WERI-Rb-1 (cell line): ENCODE data around the gene CIDEC.

Experiments used
- DNase-seq: peaks from one replicate; pipeline ENCODE4 v3.0.0-alpha.2; 2020
- H3K27ac ChIP-seq: fragments of 250-450 bp; sonication (Bioruptor Pico); 2 replicates; pipeline ENCODE4 v1.5.1; 2020; ENCODE audit warnings: mild to moderate bottlenecking, moderate library complexity
- H3K27me3 ChIP-seq: fragments of 250-450 bp; sonication (Bioruptor Pico); 2 replicates; pipeline ENCODE4 v1.5.1; 2021; ENCODE audit warnings: mild to moderate bottlenecking, low read depth, moderate library complexity; ENCODE audit not compliant: insufficient read depth, severe bottlenecking
- H3K36me3 ChIP-seq: fragments of 250-450 bp; sonication (Bioruptor Pico); 2 replicates; pipeline ENCODE4 v1.5.1; 2020; ENCODE audit warnings: mild to moderate bottlenecking, moderate library complexity
- H3K4me3 ChIP-seq: 2 replicates; pipeline ENCODE4 v1.5.1; 2011; ENCODE audit warnings: low read depth, mild to moderate bottlenecking, control low read depth, low read length
- H3K9me3 ChIP-seq: fragments of 250-450 bp; sonication (Bioruptor Pico); 2 replicates; pipeline ENCODE4 v1.5.1; 2021; ENCODE audit warnings: mild to moderate bottlenecking, moderate library complexity; ENCODE audit not compliant: severe bottlenecking
- TF ChIP-seq, protein P1 (sequence below): IDR thresholded peaks from 2 replicates; pipeline ENCODE4 v1.5.1; 2011; ENCODE audit warnings: low read depth, mild to moderate bottlenecking, control low read depth, inconsistent platforms, low read length

Gene CIDEC

DNA sequence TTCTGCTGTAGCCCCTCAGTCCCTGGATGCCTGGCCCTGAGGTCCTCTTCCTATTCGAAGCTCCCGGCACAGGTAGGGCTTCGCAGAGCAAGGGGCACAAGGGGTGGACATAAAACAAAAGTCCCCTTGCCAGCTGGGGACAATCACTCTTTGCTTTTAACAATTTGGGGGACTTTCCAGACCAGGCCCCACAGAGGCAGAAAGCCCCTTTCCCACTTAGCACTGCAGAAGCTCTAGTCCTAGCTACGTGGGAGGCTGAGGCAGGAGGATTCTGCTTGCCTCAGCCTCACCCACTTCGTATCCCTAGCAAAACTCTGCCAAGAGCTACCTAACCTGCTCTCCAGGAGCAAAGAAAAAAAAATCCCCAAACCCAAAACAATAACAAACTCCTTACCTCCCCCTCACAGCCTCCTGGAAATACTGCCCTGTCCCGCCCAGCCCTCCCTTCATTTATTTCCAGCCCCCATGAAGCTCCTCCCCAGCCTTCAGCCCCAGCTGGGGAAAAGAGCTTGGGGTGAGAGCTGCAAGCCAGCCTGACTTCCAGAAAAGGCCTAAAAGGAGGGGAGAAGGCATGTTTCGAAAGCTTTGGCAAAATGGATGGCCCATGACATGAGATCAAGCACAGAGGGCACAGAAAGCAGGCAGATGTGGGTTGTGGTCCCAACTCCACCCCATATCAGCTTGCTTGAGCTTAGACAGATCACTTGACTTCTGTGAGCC, at the start of gene CIDEC:
CIDEC (minus strand) TSS at position 424 of the 720 bp plus-strand sequence. CDS start 1,767 bp downstream, outside the sequence.
- H3K27ac ChIP-seq, result no peak within 1 kb of the TSS
- no peaks in the 10 kb centered on the region for H3K36me3 ChIP-seq
- H3K9me3 ChIP-seq, result no peaks in the 10 kb centered on the region
- H3K4me3 ChIP-seq, result no peak within 1 kb of the TSS
- no peak for DNase-seq
- no peaks in the 10 kb centered on the region for H3K27me3 ChIP-seq
- TF ChIP-seq, protein P1, sequence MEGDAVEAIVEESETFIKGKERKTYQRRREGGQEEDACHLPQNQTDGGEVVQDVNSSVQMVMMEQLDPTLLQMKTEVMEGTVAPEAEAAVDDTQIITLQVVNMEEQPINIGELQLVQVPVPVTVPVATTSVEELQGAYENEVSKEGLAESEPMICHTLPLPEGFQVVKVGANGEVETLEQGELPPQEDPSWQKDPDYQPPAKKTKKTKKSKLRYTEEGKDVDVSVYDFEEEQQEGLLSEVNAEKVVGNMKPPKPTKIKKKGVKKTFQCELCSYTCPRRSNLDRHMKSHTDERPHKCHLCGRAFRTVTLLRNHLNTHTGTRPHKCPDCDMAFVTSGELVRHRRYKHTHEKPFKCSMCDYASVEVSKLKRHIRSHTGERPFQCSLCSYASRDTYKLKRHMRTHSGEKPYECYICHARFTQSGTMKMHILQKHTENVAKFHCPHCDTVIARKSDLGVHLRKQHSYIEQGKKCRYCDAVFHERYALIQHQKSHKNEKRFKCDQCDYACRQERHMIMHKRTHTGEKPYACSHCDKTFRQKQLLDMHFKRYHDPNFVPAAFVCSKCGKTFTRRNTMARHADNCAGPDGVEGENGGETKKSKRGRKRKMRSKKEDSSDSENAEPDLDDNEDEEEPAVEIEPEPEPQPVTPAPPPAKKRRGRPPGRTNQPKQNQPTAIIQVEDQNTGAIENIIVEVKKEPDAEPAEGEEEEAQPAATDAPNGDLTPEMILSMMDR, result no peak

- DNase-seq, result no peak
- no peaks in the 10 kb centered on the region for H3K9me3 ChIP-seq
- H3K27me3 ChIP-seq, result no peaks in the 10 kb centered on the region
- no peak overlapping the region for H3K4me3 ChIP-seq
- no peak overlapping the region for H3K27ac ChIP-seq
- TF ChIP-seq, protein P1, result no peak
- H3K36me3 ChIP-seq, result no peaks in the 10 kb centered on the region; the same call in 1 of the 2 replicates
Measured at GRCh38 chr3:9928158-9928557, 48.1 kb upstream of the CIDEC start.

DNA sequence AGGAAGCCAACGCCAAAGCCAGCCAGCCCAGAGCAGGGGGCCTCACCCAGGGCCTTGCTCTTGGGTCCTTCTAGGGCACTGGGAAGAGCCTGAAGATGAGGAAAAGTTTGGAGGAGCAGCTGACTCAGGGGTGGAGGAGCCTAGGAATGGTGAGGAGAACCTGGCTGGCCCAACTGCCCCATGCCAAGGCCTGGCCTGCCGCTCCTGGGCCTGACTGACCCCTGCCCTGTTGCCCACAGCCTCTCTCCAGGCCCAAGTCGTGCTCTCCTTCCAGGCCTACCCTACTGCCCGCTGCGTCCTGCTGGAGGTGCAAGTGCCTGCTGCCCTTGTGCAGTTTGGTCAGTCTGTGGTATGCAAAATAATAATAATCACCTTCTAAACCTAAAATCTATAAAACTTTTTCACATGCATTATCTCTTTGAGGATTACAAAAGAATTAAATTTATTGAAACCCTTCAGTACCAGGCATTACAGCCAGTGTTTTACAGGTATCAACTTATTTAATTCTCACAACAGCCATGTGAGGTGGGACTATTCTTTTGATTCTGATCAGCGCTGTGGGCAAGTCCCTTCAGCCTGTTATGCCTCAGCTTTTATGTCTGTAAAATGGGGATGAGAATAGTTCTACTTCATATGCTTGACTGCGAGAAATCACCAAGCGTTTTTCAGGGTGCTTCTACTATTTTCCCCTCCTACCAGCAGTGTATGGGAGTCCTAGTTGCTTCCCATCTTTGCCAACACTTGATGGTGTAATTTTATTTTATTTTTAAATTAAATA, 38.4 kb upstream of the CIDEC start:
- DNase-seq, result no peak
- TF ChIP-seq, protein P1, result no peak
- H3K27me3 ChIP-seq, result no peaks in the 10 kb centered on the region
- no peaks in the 10 kb centered on the region for H3K36me3 ChIP-seq
- H3K27ac ChIP-seq, result no peak overlapping the region
- H3K4me3 ChIP-seq, result no peak overlapping the region
- no peaks in the 10 kb centered on the region for H3K9me3 ChIP-seq

- Histone ChIP-seq H3K9me3 (no peaks in the 10 kb centered on the region), H3K27me3 (no peaks in the 10 kb centered on the region), H3K27ac (no peak overlapping the region), H3K36me3 (no peaks in the 10 kb centered on the region), H3K4me3 (no peak overlapping the region)
- no peak for DNase-seq
- TF ChIP-seq, protein P1, result no peak
Measured at GRCh38 chr3:9917820-9918219, 37.8 kb upstream of the CIDEC start.

- TF ChIP-seq, protein P1, result no peak
- Histone ChIP-seq H3K27me3 (no peaks in the 10 kb centered on the region), H3K4me3 (peak within 1 kb of the TSS; percentile 63), H3K9me3 (peaks cover 3% of the 10 kb centered on the region), H3K27ac (peak within 1 kb of the TSS; percentile 95), H3K36me3 (no peaks in the 10 kb centered on the region)
- peak; percentile 92 for DNase-seq
Measured at GRCh38 chr3:9916734-9917680, 37.0 kb upstream of the CIDEC start, which contains the start of gene IL17RC. IL17RC (plus strand) TSS chr3:9917098; CDS start chr3:9917316, 218 bp downstream.
